Measurements from ENCODE around the gene DPP10.

DPP10 gene

DNA sequence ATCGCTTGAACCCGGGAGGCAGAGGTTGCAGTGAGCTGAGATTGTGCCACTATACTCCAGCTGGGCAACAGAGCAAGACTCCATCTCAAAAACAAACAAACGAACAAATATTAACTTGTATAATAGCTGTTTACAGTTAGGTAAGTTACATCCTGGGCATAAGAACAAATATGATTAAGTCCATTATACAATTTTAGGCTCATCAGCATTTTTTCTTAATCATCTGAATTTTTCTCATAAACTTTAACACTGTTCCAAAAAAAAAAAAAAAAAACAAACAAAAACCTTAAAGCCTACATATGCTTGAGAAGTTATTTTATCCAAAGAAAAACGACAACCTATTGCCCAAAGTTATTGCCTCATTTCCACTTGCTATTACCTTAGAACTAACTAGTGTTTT is 1042.5 kb downstream of the DPP10 start:
- DNase-seq (ENCODE audit: low read depth, low spot score), result no peak
- POLR2A ChIA-PET, result no interaction called here
- CTCF ChIA-PET, result no interaction called here
- H3K4me3 ChIP-seq (ENCODE audit: low read depth, low read length), result no peak overlapping the region
- TF ChIP-seq, protein P1, sequence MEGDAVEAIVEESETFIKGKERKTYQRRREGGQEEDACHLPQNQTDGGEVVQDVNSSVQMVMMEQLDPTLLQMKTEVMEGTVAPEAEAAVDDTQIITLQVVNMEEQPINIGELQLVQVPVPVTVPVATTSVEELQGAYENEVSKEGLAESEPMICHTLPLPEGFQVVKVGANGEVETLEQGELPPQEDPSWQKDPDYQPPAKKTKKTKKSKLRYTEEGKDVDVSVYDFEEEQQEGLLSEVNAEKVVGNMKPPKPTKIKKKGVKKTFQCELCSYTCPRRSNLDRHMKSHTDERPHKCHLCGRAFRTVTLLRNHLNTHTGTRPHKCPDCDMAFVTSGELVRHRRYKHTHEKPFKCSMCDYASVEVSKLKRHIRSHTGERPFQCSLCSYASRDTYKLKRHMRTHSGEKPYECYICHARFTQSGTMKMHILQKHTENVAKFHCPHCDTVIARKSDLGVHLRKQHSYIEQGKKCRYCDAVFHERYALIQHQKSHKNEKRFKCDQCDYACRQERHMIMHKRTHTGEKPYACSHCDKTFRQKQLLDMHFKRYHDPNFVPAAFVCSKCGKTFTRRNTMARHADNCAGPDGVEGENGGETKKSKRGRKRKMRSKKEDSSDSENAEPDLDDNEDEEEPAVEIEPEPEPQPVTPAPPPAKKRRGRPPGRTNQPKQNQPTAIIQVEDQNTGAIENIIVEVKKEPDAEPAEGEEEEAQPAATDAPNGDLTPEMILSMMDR (IDR thresholded peaks at IDR 0.05; ENCODE audit: insufficient read depth, low read length, missing control alignments), result no peak

DNA sequence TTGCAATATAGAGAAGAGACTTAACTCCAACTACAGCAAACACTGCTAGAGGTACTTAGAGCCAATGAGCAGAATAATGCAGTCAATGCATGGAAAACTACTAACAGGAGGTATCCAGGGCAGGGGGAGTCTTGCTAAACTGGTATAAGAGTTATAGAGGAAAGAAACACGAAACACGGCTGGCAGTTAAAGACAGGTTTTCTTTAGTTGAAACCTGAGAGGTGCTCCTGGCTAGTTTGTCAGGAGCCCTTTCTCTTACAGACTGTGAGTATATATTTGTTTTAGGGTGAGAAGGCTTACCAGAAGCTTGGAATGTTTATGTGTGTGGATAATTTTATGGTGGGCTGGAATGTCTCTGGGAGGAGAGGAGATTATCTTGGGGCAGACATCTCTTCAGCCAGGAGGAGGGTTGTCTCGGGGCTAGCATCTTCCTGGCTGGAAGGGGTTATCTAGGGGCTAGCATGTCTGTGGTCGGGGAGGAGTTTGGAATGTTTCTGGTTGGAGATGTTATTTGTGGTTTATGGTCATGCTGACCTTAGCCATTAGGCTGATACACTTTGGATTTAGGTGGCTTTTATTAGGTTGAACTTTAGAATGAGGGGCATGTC is 1048.8 kb downstream of the DPP10 start:
- no peak overlapping the region for H3K4me3 ChIP-seq (ENCODE audit: low read depth, low read length)
- TF ChIP-seq, protein P1 (IDR thresholded peaks at IDR 0.05; ENCODE audit: insufficient read depth, low read length, missing control alignments), result no peak
- POLR2A ChIA-PET, result no interaction called here
- no peak for DNase-seq (ENCODE audit: low read depth, low spot score)
- CTCF ChIA-PET, result no interaction called here

DNA sequence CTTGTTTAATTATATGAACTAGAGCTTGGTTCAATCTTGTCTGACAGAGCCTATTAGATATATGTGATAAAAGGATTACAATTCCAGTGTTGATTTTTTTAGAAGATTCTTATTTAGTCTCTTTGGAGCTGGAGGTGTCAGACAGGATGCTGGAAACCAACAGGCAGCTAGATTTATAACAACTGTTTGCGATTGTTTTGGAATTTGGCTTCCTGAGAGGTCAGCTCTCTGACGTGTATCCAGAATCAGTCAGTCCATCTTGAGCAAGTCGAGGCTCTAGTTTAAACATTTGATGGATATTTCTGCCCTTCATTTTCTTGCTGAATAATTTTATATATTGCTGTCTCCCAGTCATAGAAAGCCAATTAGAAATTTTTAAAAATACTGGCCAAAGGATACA is 1062.9 kb downstream of the DPP10 start:
- no peak for DNase-seq (ENCODE audit: low read depth, low spot score)
- TF ChIP-seq, protein P1 (IDR thresholded peaks at IDR 0.05; ENCODE audit: insufficient read depth, low read length, missing control alignments), result no peak
- CTCF ChIA-PET, result no interaction called here
- POLR2A ChIA-PET, result no interaction called here
- H3K4me3 ChIP-seq (ENCODE audit: low read depth, low read length), result no peak overlapping the region

DNA sequence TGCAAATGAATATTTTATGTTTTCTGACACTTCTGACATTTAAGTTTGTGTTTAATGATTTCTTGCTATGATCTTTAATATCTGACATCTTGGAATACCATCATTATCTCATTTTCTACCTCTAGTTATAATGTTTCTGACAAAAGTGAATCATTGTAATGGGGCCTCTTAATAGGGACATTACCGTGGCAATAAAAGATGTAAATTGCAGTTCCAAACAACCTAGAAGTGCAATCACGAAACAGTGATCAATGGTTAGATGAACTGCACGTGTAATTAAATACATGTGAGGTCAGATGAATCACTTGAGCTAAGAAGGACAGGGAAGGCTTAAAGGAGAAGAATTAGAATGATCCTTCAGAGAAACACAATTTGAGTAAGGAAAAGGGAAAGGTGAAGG is 1078.3 kb downstream of the DPP10 start:
- CTCF ChIA-PET, result no interaction called here
- no peak for DNase-seq (ENCODE audit: low read depth, low spot score)
- POLR2A ChIA-PET, result no interaction called here
- TF ChIP-seq, protein P1 (IDR thresholded peaks at IDR 0.05; ENCODE audit: insufficient read depth, low read length, missing control alignments), result no peak
- no peak overlapping the region for H3K4me3 ChIP-seq (ENCODE audit: low read depth, low read length)

DNA sequence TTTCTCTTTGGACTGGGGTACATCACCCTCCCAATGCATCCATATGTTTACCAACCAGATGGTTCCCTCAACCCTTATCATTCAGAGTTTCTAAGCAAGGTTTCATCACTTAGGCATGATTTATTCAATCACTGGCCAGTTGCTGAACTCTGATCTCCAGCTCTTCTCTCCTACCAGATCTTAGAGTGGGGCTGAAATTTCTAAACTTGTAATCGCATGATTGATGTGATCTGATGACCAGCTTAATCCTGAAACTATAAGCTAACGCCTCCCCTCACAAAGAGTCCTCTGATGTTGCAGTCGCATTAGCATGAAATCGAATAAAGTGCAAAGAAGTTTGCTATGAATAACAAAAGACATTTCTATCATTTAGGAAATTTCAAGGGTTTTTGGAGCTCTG is 1082.0 kb downstream of the DPP10 start:
- TF ChIP-seq, protein P1 (IDR thresholded peaks at IDR 0.05; ENCODE audit: insufficient read depth, low read length, missing control alignments), result no peak
- CTCF ChIA-PET, result no interaction called here
- DNase-seq (ENCODE audit: low read depth, low spot score), result no peak
- H3K4me3 ChIP-seq (ENCODE audit: low read depth, low read length), result no peak overlapping the region
- POLR2A ChIA-PET, result no interaction called here

DNA sequence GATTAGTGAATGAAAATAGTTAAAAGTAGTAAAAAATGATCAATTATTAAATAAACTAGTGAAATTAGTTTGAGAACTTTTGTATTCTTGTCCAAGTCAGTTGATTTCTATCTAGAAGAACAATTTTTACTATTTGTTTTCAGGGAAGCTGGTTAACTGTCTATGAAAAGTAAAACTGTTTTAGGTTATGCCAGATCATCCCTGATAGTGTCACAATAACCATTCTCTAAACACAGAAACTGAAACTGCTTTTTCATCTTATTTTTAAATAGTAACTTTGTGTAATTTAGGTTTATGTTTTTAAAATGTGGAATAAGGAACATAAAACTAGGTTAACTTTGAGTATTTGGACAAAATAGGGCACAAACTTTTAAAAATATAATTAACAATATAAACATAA is 1087.2 kb downstream of the DPP10 start:
- ChIA-PET CTCF (no interaction called here), POLR2A (no interaction called here)
- TF ChIP-seq, protein P1 (IDR thresholded peaks at IDR 0.05; ENCODE audit: insufficient read depth, low read length, missing control alignments), result no peak
- no peak overlapping the region for H3K4me3 ChIP-seq (ENCODE audit: low read depth, low read length)
- DNase-seq (ENCODE audit: low read depth, low spot score), result no peak

All from AG04449 (cell line).